ENCODE data around the gene OR2AK2. TPM values are rescaled to one million over a fixed set of nuclear protein-coding genes. Genes with fewer than 3 reads are reported as not detected.

OR2AK2 gene
- total RNA-seq, 1 donor from 2014 or later: not detected

- Mint-ChIP-seq H3K4me1 (no peaks in the 10 kb centered on the region), H3K4me3 (no peak overlapping the region), H3K36me3 (no peaks in the 10 kb centered on the region), H3K27ac (no peak overlapping the region), H3K27me3 (ENCODE audit: low read depth) (no peaks in the 10 kb centered on the region), H3K9me3 (peaks cover 63% of the 10 kb centered on the region)
- TF ChIP-seq CTCF (IDR thresholded peaks at IDR 0.05; ENCODE audit: unreplicated experiment): no peak
- no peak for DNase-seq (ENCODE audit: low spot score in 2 of 2, unreplicated experiment in 2 of 2)
Measured at GRCh38 chr1:248000169-248000568, 35.1 kb downstream of the OR2AK2 start.

GRCh38 chr1:248007778-248008177 lies 42.7 kb downstream of the OR2AK2 start:
- Mint-ChIP-seq H3K27ac (no peak overlapping the region), H3K9me3 (peaks cover 83% of the 10 kb centered on the region), H3K36me3 (no peaks in the 10 kb centered on the region), H3K4me3 (no peak overlapping the region), H3K27me3 (ENCODE audit: low read depth) (no peaks in the 10 kb centered on the region), H3K4me1 (no peaks in the 10 kb centered on the region)
- no peak for DNase-seq (ENCODE audit: low spot score in 2 of 2, unreplicated experiment in 2 of 2)
- TF ChIP-seq CTCF (IDR thresholded peaks at IDR 0.05; ENCODE audit: unreplicated experiment): no peak

GRCh38 chr1:248009681-248010080 lies 44.6 kb downstream of the OR2AK2 start:
- no peak for DNase-seq (ENCODE audit: low spot score in 2 of 2, unreplicated experiment in 2 of 2)
- no peak for TF ChIP-seq CTCF (IDR thresholded peaks at IDR 0.05; ENCODE audit: unreplicated experiment)
- Mint-ChIP-seq H3K27ac (no peak overlapping the region), H3K4me1 (no peaks in the 10 kb centered on the region), H3K4me3 (no peak overlapping the region), H3K36me3 (no peaks in the 10 kb centered on the region), H3K27me3 (ENCODE audit: low read depth) (no peaks in the 10 kb centered on the region), H3K9me3 (peaks cover 80% of the 10 kb centered on the region)

- H3K9me3 Mint-ChIP-seq: peaks cover 75% of the 10 kb centered on the region
- no peaks in the 10 kb centered on the region for H3K4me1 Mint-ChIP-seq
- no peak for TF ChIP-seq CTCF (IDR thresholded peaks at IDR 0.05; ENCODE audit: unreplicated experiment)
- no peak for DNase-seq (ENCODE audit: low spot score in 2 of 2, unreplicated experiment in 2 of 2)
- no peak within 1 kb of the TSS for H3K27ac Mint-ChIP-seq
- no peaks in the 10 kb centered on the region for H3K36me3 Mint-ChIP-seq
- no peaks in the 10 kb centered on the region for H3K27me3 Mint-ChIP-seq (ENCODE audit: low read depth)
- no peak within 1 kb of the TSS for H3K4me3 Mint-ChIP-seq
Measured at GRCh38 chr1:248013229-248013710, 48.2 kb downstream of the OR2AK2 start, which contains the start of gene OR2L5. TSS of gene OR2L5 (plus strand) at chr1:248013660. CDS start at chr1:248021948, 8,288 bp downstream.

GRCh38 chr1:248015803-248016202 lies 50.8 kb downstream of the OR2AK2 start:
- H3K27me3 Mint-ChIP-seq (ENCODE audit: low read depth): no peaks in the 10 kb centered on the region
- no peak overlapping the region for H3K4me3 Mint-ChIP-seq
- no peak for DNase-seq (ENCODE audit: low spot score in 2 of 2, unreplicated experiment in 2 of 2)
- H3K27ac Mint-ChIP-seq: no peak overlapping the region
- no peaks in the 10 kb centered on the region for H3K4me1 Mint-ChIP-seq
- H3K9me3 Mint-ChIP-seq: peaks cover 70% of the 10 kb centered on the region
- no peaks in the 10 kb centered on the region for H3K36me3 Mint-ChIP-seq
- TF ChIP-seq CTCF (IDR thresholded peaks at IDR 0.05; ENCODE audit: unreplicated experiment): no peak

Other genes with a start within 250 kb of the OR2AK2 start
- not detected in 3 replicates for gene OR6F1, start 248.6 kb upstream of the OR2AK2 start, total RNA-seq
- not detected in 3 replicates for gene OR14K1, start 226.6 kb upstream of the OR2AK2 start, total RNA-seq
- gene OR14A2, start 217.1 kb upstream of the OR2AK2 start, total RNA-seq: not detected in 3 replicates
- not detected in 3 replicates for gene OR1C1, start 204.7 kb upstream of the OR2AK2 start, total RNA-seq
- not detected in 3 replicates for gene OR14A16, start 141.1 kb upstream of the OR2AK2 start, total RNA-seq
- not detected in 3 replicates for gene OR11L1, start 123.3 kb upstream of the OR2AK2 start, total RNA-seq
- 0.91 to 1.2 TPM (median 1.1 TPM) in 3 replicates for gene TRIM58, start 108.0 kb upstream of the OR2AK2 start, total RNA-seq
- 0.32 to 0.63 TPM (median 0.55 TPM) in 3 replicates for gene OR2W3, start 69.6 kb upstream of the OR2AK2 start, total RNA-seq
- gene OR2T8, start 45.0 kb upstream of the OR2AK2 start, total RNA-seq: not detected in 3 replicates
- 0.13 TPM in 1 of 3 replicates, not detected in the others for gene OR2AJ1, start 40.3 kb upstream of the OR2AK2 start, total RNA-seq
- gene OR2L8, start 16.4 kb upstream of the OR2AK2 start, total RNA-seq: not detected in 3 replicates
- gene OR2L5, start 48.4 kb downstream of the OR2AK2 start, total RNA-seq: not detected in 3 replicates
- 0.22 to 0.31 TPM (median 0.23 TPM) in 3 replicates for gene OR2L2, start 64.8 kb downstream of the OR2AK2 start, total RNA-seq
- not detected in 3 replicates for gene OR2L3, start 81.6 kb downstream of the OR2AK2 start, total RNA-seq
- gene OR2L13, start 130.0 kb downstream of the OR2AK2 start, total RNA-seq: not detected in 3 replicates
- not detected in 3 replicates for gene OR2M5, start 179.9 kb downstream of the OR2AK2 start, total RNA-seq
- not detected in 3 replicates for gene OR2M2, start 209.6 kb downstream of the OR2AK2 start, total RNA-seq
- not detected in 3 replicates for gene OR2M3, start 232.0 kb downstream of the OR2AK2 start, total RNA-seq

All from mesothelial cell of epicardium (in vitro differentiated cells).